Measurements from ENCODE around the gene PCGF2. TPM values are rescaled to one million over a fixed set of nuclear protein-coding genes. Genes with fewer than 3 reads are reported as not detected.

Gene PCGF2
- total RNA-seq, 2 donors from 2014 or later: 101 to 106 TPM

- Histone ChIP-seq H3K4me3 (ENCODE audit: low read length) (no peak overlapping the region), H3K36me3 (ENCODE audit: control insufficient read depth, insufficient read depth, low read length) (peaks cover 60% of the 10 kb centered on the region), H3K9me3 (ENCODE audit: control insufficient read depth, low read length) (no peaks in the 10 kb centered on the region), H3K4me1 (ENCODE audit: control insufficient read depth, insufficient read depth, low read length) (peaks cover 5% of the 10 kb centered on the region), H3K9ac (ENCODE audit: extremely low read depth, low read length, poor library complexity, severe bottlenecking) (no peak overlapping the region), H3K27me3 (ENCODE audit: control insufficient read depth, insufficient read depth, low read length, poor library complexity, severe bottlenecking) (no peaks in the 10 kb centered on the region), H3K27ac (ENCODE audit: low read depth, low read length) (no peak overlapping the region)
- no peaks in the 10 kb centered on the region for H3K27me3 Mint-ChIP-seq (ENCODE audit: insufficient read depth)
- TF ChIP-seq CTCF (conservative IDR thresholded peaks at IDR 0.05): no peak
- H3K9me3 Mint-ChIP-seq: no peaks in the 10 kb centered on the region
- DNase-seq: no peak
- peaks cover 50% of the 10 kb centered on the region for H3K36me3 Mint-ChIP-seq (ENCODE audit: low read depth)
- no peak overlapping the region for H3K4me3 Mint-ChIP-seq
- H3K27ac Mint-ChIP-seq: peak overlapping the region; percentile 68
- peaks cover 35% of the 10 kb centered on the region for H3K4me1 Mint-ChIP-seq
- WGBS, 2 experiments (ENCODE audit: insufficient coverage in 1 of 2, insufficient read length in 1 of 2): 90 to 92% methylated on average over 2 to 4 of the region's 4 CpGs
Measured at GRCh38 chr17:38740806-38741205, 7.3 kb downstream of the PCGF2 start.

DNA sequence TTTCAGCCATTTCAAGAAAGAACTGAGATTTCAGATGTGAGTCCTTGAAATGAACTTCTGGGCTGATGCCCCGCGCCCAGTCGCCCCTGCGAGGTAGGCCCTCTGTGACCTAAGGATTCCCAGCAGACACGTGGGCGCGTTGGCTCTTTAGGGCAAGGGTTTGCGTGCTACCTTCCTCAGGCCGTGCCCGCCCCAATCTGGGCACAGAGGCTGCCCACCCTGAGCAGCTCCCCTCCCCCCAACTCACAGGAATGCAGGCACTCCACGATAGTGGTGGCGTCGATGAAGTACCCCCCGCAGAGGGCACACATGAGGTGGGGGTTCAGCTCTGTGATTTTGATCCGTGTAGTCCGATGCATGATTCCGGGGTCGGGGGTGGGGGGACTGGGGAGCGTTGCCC is 8.1 kb downstream of the PCGF2 start:
- Histone ChIP-seq H3K36me3 (ENCODE audit: control insufficient read depth, insufficient read depth, low read length) (peaks cover 65% of the 10 kb centered on the region), H3K9ac (ENCODE audit: extremely low read depth, low read length, poor library complexity, severe bottlenecking) (no peak overlapping the region), H3K4me1 (ENCODE audit: control insufficient read depth, insufficient read depth, low read length) (peaks cover 5% of the 10 kb centered on the region), H3K27me3 (ENCODE audit: control insufficient read depth, insufficient read depth, low read length, poor library complexity, severe bottlenecking) (no peaks in the 10 kb centered on the region), H3K27ac (ENCODE audit: low read depth, low read length) (no peak overlapping the region), H3K9me3 (ENCODE audit: control insufficient read depth, low read length) (no peaks in the 10 kb centered on the region), H3K4me3 (ENCODE audit: low read length) (no peak overlapping the region)
- TF ChIP-seq CTCF (conservative IDR thresholded peaks at IDR 0.05): no peak
- Mint-ChIP-seq H3K27ac (no peak overlapping the region), H3K4me1 (peaks cover 30% of the 10 kb centered on the region), H3K9me3 (no peaks in the 10 kb centered on the region), H3K4me3 (no peak overlapping the region), H3K36me3 (ENCODE audit: low read depth) (peaks cover 52% of the 10 kb centered on the region), H3K27me3 (ENCODE audit: insufficient read depth) (no peaks in the 10 kb centered on the region)
- no peak for DNase-seq
- 95 to 98% methylated on average over 10 to 19 of the region's 19 CpGs for WGBS, 2 experiments (ENCODE audit: insufficient coverage in 1 of 2, insufficient read length in 1 of 2)

DNA sequence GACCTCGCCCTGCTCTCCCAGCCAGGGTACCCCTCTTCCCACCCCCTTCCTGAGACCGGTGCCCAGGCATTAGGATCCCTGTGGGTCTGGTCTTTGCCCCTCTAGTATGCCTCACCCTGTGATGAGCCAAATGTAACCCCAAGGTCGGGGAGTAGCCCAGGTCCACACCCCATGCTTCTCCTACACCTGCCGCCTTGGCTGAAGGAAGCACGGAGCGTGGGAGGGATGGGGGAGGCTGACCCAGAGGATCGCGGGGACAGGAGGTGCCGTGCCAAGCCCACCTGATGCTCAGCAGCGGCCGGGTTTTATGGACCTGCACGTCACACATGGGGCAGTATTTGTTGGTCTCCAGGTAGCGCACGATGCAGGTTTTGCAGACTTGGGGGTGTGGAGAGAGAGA is 8.8 kb downstream of the PCGF2 start:
- H3K36me3 Mint-ChIP-seq (ENCODE audit: low read depth): peaks cover 51% of the 10 kb centered on the region
- 96 to 100% methylated on average over 8 to 14 of the region's 14 CpGs for WGBS, 2 experiments (ENCODE audit: insufficient coverage in 1 of 2, insufficient read length in 1 of 2)
- DNase-seq: no peak
- peaks cover 67% of the 10 kb centered on the region for H3K36me3 ChIP-seq (ENCODE audit: control insufficient read depth, insufficient read depth, low read length)
- H3K27ac ChIP-seq (ENCODE audit: low read depth, low read length): no peak overlapping the region
- H3K4me3 Mint-ChIP-seq: no peak overlapping the region
- H3K4me1 Mint-ChIP-seq: peaks cover 25% of the 10 kb centered on the region
- no peaks in the 10 kb centered on the region for H3K9me3 ChIP-seq (ENCODE audit: control insufficient read depth, low read length)
- H3K27me3 ChIP-seq (ENCODE audit: control insufficient read depth, insufficient read depth, low read length, poor library complexity, severe bottlenecking): no peaks in the 10 kb centered on the region
- H3K4me1 ChIP-seq (ENCODE audit: control insufficient read depth, insufficient read depth, low read length): peaks cover 5% of the 10 kb centered on the region
- H3K27ac Mint-ChIP-seq: no peak overlapping the region
- TF ChIP-seq CTCF (conservative IDR thresholded peaks at IDR 0.05): no peak
- H3K9ac ChIP-seq (ENCODE audit: extremely low read depth, low read length, poor library complexity, severe bottlenecking): no peak overlapping the region
- H3K4me3 ChIP-seq (ENCODE audit: low read length): no peak overlapping the region
- no peaks in the 10 kb centered on the region for H3K27me3 Mint-ChIP-seq (ENCODE audit: insufficient read depth)
- H3K9me3 Mint-ChIP-seq: no peaks in the 10 kb centered on the region

Measured in endodermal cell (in vitro differentiated cells).